HEK293 (cell line): ENCODE data around the gene ATP13A1.
A peak's percentile ranks its signal among the peaks of the same experiment; 100 is the strongest.

Source experiments
- CTCF ChIA-PET: fragments of 350-600 bp; formaldehyde crosslinking; extraction: SDS; loops from one replicate; lab custom pipeline; 2021; ENCODE audit warnings: antibody characterized with exemption; lab: Yijun Ruan, JAX
- POLR2A ChIA-PET: fragments of 300-600 bp; formaldehyde crosslinking; extraction: SDS; loops from one replicate; lab custom pipeline; 2020; ENCODE audit warnings: antibody characterized with exemption, inconsistent platforms; lab: Yijun Ruan, JAX
- H3K27ac ChIP-seq: fragments of 200-500 bp; sonication (Bioruptor generic); 2 replicates; pipeline ENCODE4 v1.5.1; 2014; ENCODE audit warnings: low read depth, low read length, control low read depth, inconsistent platforms; ENCODE audit errors: extremely low read depth
- H3K36me3 ChIP-seq, 2 experiments: fragments of 200-500 bp in 1 of 2; sonication (Bioruptor generic) in 1 of 2; 1 replicate in 1 of 2; 2 replicates in 1 of 2; pipeline ENCODE4 v1.5.1; 2014 to 2017; ENCODE audit warnings: inconsistent platforms in 2 of 2, low read length in 2 of 2; ENCODE audit not compliant: control insufficient read depth in 2 of 2, insufficient read depth in 1 of 2
- H3K4me1 ChIP-seq: fragments of 200-500 bp; sonication (Bioruptor generic); 2 replicates; pipeline ENCODE4 v1.5.1; 2014; ENCODE audit warnings: mild to moderate bottlenecking, low read length, inconsistent platforms; ENCODE audit not compliant: control insufficient read depth, insufficient read depth
- H3K4me3 ChIP-seq: 2 replicates; pipeline ENCODE4 v1.5.1; 2011; ENCODE audit warnings: low read depth, mild to moderate bottlenecking, control low read depth, low read length, moderate library complexity
- H3K9me3 ChIP-seq: fragments of 200-500 bp; sonication (Bioruptor generic); 2 replicates; pipeline ENCODE4 v1.5.1; 2014; ENCODE audit warnings: low read depth, low read length, inconsistent platforms; ENCODE audit not compliant: control insufficient read depth, insufficient read depth
- CTCF ChIP-seq: fragments of 450-650 bp; formaldehyde crosslinking; IDR thresholded peaks from 2 replicates; pipeline ENCODE4 v1.5.1; 2016; ENCODE audit warnings: missing biosample characterization, missing genetic modification characterization
- KLF10 ChIP-seq: fragments of 450-650 bp; IDR thresholded peaks from 2 replicates; pipeline ENCODE4 v1.5.1; 2018; ENCODE audit warnings: missing biosample characterization, mild to moderate bottlenecking, missing genetic modification characterization
- KLF7 ChIP-seq: fragments of 450-650 bp; formaldehyde crosslinking; IDR thresholded peaks from 2 replicates; pipeline ENCODE4 v1.5.1; 2016; ENCODE audit warnings: missing biosample characterization, missing genetic modification characterization, borderline replicate concordance
- RBAK ChIP-seq: fragments of 450-650 bp; formaldehyde crosslinking; IDR thresholded peaks from 2 replicates; pipeline ENCODE4 v1.5.1; 2016; ENCODE audit warnings: missing biosample characterization, missing genetic modification characterization
- SCRT1 ChIP-seq: fragments of 450-650 bp; formaldehyde crosslinking; IDR thresholded peaks from 2 replicates; pipeline ENCODE4 v1.5.1; 2016; ENCODE audit warnings: missing biosample characterization, missing genetic modification characterization, borderline replicate concordance
- SCRT2 ChIP-seq: fragments of 450-650 bp; formaldehyde crosslinking; IDR thresholded peaks from 2 replicates; pipeline ENCODE4 v1.5.1; 2016; ENCODE audit warnings: missing biosample characterization, missing genetic modification characterization
- YY1 ChIP-seq: fragments of 450-650 bp; formaldehyde crosslinking; IDR thresholded peaks from 2 replicates; pipeline ENCODE4 v1.5.1; 2018; ENCODE audit warnings: missing biosample characterization, missing genetic modification characterization
- ZFP41 ChIP-seq: fragments of 450-650 bp; formaldehyde crosslinking; IDR thresholded peaks from 2 replicates; pipeline ENCODE4 v1.5.1; 2016; ENCODE audit warnings: missing biosample characterization, missing genetic modification characterization, borderline replicate concordance
- ZFP69B ChIP-seq: fragments of 450-650 bp; formaldehyde crosslinking; IDR thresholded peaks from 2 replicates; pipeline ENCODE4 v1.5.1; 2016; ENCODE audit warnings: missing biosample characterization, missing genetic modification characterization
- ZNF121 ChIP-seq: fragments of 450-650 bp; formaldehyde crosslinking; IDR thresholded peaks from 2 replicates; pipeline ENCODE4 v1.5.1; 2016; ENCODE audit warnings: missing biosample characterization, missing genetic modification characterization
- ZNF214 ChIP-seq: fragments of 450-650 bp; formaldehyde crosslinking; IDR thresholded peaks from 2 replicates; pipeline ENCODE4 v1.5.1; 2017; ENCODE audit warnings: missing biosample characterization, mild to moderate bottlenecking, missing genetic modification characterization, borderline replicate concordance
- ZNF221 ChIP-seq: fragments of 450-650 bp; formaldehyde crosslinking; IDR thresholded peaks from 2 replicates; pipeline ENCODE4 v1.5.1; 2017; ENCODE audit warnings: missing biosample characterization, missing genetic modification characterization, borderline replicate concordance
- ZNF302 ChIP-seq: fragments of 450-650 bp; formaldehyde crosslinking; IDR thresholded peaks from 2 replicates; pipeline ENCODE4 v1.5.1; 2016; ENCODE audit warnings: missing biosample characterization, missing genetic modification characterization, low read depth
- TF ChIP-seq, protein P1 (sequence below): fragments of 450-650 bp; formaldehyde crosslinking; IDR thresholded peaks from 2 replicates; pipeline ENCODE4 v1.5.1; 2016; ENCODE audit warnings: missing biosample characterization, missing genetic modification characterization
- TF ChIP-seq, protein P2 (sequence below): fragments of 450-650 bp; formaldehyde crosslinking; IDR thresholded peaks from 2 replicates; pipeline ENCODE4 v1.5.1; 2016; ENCODE audit warnings: missing biosample characterization, missing genetic modification characterization
- TF ChIP-seq, protein P3 (sequence below): fragments of 450-650 bp; formaldehyde crosslinking; IDR thresholded peaks from 2 replicates; pipeline ENCODE4 v1.5.1; 2017; ENCODE audit warnings: missing biosample characterization, missing genetic modification characterization

The ATP13A1 gene

DNA sequence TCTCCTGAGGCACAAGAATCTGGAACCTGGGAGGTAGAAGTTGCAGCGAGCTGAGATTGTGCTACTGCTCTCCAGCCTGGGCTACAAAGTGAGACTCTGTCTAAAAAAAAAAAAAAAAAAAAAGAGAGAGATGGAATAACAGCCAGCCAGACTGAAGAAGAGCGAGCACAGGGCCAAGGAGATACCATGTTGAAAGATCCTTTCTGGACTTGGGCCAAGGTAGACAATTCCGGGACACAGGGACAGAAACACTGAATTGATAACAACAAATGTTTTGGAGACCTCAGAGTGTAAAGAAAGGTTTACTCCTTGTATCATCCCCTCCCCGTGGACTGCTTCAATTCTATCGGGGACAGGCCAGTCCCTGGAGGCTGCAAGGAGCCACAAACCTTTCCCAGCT is 40.1 kb downstream of the ATP13A1 start:
- ChIA-PET CTCF (no interaction called here), POLR2A (no interaction called here)
- Histone ChIP-seq H3K4me3 (no peak overlapping the region), H3K9me3 (no peaks in the 10 kb centered on the region)
- no peak for TF ChIP-seq ZNF221
- TF ChIP-seq, protein P1, sequence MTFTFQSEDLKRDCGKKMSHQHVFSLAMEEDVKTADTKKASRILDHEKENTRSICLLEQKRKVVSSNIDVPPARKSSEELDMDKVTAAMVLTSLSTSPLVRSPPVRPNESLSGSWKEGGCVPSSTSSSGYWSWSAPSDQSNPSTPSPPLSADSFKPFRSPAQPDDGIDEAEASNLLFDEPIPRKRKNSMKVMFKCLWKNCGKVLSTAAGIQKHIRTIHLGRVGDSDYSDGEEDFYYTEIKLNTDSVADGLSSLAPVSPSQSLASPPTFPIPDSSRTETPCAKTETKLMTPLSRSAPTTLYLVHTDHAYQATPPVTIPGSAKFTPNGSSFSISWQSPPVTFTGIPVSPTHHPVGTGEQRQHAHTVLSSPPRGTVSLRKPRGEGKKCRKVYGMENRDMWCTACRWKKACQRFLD: no peak
- TF ChIP-seq SCRT2 (tag by site-specific recombination): no peak
- TF ChIP-seq RBAK: no peak
- TF ChIP-seq CTCF (tag by site-specific recombination): no peak
- TF ChIP-seq KLF10: no peak
- no peak for TF ChIP-seq KLF7 (tag by site-specific recombination)
- TF ChIP-seq, protein P2, sequence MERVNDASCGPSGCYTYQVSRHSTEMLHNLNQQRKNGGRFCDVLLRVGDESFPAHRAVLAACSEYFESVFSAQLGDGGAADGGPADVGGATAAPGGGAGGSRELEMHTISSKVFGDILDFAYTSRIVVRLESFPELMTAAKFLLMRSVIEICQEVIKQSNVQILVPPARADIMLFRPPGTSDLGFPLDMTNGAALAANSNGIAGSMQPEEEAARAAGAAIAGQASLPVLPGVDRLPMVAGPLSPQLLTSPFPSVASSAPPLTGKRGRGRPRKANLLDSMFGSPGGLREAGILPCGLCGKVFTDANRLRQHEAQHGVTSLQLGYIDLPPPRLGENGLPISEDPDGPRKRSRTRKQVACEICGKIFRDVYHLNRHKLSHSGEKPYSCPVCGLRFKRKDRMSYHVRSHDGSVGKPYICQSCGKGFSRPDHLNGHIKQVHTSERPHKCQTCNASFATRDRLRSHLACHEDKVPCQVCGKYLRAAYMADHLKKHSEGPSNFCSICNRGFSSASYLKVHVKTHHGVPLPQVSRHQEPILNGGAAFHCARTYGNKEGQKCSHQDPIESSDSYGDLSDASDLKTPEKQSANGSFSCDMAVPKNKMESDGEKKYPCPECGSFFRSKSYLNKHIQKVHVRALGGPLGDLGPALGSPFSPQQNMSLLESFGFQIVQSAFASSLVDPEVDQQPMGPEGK (tag by site-specific recombination): no peak
- TF ChIP-seq ZFP41: no peak
- TF ChIP-seq, protein P3, sequence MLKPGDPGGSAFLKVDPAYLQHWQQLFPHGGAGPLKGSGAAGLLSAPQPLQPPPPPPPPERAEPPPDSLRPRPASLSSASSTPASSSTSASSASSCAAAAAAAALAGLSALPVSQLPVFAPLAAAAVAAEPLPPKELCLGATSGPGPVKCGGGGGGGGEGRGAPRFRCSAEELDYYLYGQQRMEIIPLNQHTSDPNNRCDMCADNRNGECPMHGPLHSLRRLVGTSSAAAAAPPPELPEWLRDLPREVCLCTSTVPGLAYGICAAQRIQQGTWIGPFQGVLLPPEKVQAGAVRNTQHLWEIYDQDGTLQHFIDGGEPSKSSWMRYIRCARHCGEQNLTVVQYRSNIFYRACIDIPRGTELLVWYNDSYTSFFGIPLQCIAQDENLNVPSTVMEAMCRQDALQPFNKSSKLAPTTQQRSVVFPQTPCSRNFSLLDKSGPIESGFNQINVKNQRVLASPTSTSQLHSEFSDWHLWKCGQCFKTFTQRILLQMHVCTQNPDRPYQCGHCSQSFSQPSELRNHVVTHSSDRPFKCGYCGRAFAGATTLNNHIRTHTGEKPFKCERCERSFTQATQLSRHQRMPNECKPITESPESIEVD: no peak
- no peak for TF ChIP-seq YY1 (tag by site-specific recombination)
- TF ChIP-seq ZNF302 (tag by site-specific recombination): no peak
- no peak for TF ChIP-seq ZNF214 (tag by site-specific recombination)
- TF ChIP-seq ZNF121 (tag by site-specific recombination): no peak
- TF ChIP-seq, all 188 proteins: peak for 0
- H3K4me1 ChIP-seq: no peaks in the 10 kb centered on the region
- no peaks in the 10 kb centered on the region; a peak in 1 of 3 replicates for H3K36me3 ChIP-seq
- H3K27ac ChIP-seq: no peak overlapping the region

- POLR2A ChIA-PET: no interaction called here
- Histone ChIP-seq H3K27ac (no peak overlapping the region), H3K4me3 (no peak overlapping the region), H3K9me3 (no peaks in the 10 kb centered on the region), H3K36me3 (no peaks in the 10 kb centered on the region; a peak in 1 of 3 replicates), H3K4me1 (no peaks in the 10 kb centered on the region)
- TF ChIP-seq SCRT1 (tag by site-specific recombination) (no peak), ZFP69B (0 out of 2 replicates have a peak, but pooled peaks have one; percentile 51)
- CTCF ChIA-PET: interaction anchor here (0.7 kb wide), 1 partner anchor 108 kb away, joined by 4 read pairs; no protein-coding TSS in a partner anchor
These were observed 43.6 kb downstream of the ATP13A1 start for GRCh38 chr19:19619849-19620210.
